ENCODE results near the gene MCC.
"Not testable (repeated sequence)": the region's sequence is repeated elsewhere in the genome, so short reads cannot be mapped to it uniquely, and the experiment has no call there.

The MCC gene

DNA sequence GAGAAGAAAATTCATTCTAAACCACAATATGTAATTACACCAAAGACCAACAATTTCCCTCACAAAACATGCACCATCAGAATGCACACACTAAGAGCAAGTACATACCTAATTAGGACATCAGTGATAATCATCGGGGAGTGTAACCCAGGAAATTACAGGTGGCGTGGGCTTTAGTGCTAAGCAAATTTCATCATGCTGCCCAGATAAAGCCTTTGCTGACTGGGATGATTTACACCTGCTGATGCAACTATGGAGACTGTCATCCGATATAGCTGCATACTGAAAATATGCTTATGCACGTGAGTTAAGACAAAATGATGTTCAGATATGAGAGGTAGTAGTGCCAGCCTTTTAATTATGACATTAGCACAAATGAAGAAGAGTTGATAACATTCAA, 388.4 kb downstream of the MCC start:
- DNase-seq = no peak

DNA sequence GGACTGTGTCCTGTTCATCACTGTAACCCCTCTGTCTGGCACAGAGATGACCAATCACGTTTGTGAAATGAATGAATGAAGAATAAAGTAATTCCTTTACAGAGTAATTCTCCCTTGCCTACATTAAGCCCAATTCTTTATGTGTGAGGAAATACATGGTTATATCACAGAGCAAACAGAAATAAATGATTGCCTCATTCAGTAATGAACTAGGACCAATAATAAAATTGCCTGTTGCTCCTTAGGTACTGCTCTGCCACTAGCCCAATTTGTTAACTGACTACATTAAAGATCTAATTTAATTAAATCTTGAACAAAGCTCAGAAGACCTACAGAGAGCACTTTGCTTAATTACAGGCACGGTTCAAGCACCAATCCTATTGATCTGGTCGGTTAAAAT, 389.9 kb downstream of the MCC start:
- no peak for DNase-seq

DNA sequence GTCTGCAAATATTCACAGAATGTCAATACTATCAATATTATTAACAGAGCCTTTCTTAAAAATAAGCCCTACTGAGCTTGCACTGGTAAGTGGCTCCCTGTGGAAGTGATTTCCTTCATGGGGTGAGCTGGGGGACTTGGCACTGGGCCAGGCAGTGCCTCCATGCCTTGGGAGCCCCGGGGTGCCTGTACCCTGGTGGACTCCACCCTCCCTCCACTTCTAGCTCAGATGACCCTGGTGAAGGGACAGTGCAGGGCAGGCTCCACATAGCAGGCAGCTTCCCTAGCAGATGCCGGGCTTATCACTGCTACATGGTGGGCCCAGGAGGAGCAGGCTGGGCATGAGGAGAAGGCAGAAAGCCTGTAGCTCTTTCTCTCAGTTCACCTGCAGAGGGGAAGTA, 392.4 kb downstream of the MCC start:
- no peak for DNase-seq

DNA sequence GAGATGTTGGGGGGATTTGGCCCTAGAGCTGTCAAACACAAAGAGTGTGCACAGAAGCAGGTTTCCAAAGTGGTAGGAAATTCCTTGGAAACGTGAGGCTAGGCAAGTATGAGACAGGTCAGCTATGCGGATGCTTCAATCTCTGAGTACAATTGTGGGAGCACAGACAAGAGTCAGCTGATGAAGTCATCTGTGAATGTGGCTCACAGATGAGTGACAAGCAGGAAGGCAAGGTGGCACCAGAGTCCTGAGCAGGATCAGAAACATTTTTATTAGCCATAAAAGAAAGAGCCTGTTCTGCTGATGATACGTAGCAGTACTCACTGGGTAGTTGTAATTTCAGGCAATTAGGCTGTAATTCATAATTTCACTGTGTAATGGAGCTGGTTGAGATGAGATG, 394.7 kb downstream of the MCC start:
- no peak for DNase-seq

DNA sequence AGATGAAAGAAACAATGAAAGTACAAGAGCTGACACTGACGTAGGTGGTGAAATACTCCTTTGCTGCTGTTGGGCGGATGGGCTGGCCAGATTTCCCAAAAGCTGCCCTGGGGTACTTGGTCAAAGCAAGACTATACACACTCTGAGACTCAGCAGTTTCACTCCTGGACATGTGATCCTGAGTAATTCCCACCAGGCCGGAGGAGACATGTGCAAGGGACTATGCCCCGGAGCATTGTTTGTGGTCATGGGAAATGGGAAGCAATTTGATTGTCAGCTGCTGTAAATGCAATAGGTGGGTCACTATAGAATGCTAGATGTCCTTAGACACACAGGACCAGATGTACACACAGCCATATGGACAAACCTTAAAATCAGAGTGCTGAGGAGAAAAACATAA, 395.6 kb downstream of the MCC start:
- no peak for DNase-seq

DNA sequence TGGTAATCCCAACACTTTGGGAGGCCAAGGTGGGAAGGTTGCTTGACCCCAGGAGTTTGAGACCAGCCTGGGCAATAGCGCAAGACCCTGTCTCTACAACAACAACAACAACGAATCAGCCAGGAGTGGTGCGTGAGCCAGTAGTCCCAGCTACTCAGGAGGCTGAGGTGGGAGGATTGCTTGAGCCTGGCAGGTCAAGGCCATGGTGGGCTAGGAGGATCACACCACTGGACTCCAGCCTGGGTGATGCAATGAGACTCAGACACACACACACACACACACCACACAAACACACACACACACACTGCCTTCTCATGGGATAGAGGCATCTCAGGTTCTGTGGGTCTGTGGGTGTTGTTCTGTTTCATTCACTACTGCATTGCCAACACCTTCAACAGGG, 396.6 kb downstream of the MCC start:
- no peak for DNase-seq

DNA sequence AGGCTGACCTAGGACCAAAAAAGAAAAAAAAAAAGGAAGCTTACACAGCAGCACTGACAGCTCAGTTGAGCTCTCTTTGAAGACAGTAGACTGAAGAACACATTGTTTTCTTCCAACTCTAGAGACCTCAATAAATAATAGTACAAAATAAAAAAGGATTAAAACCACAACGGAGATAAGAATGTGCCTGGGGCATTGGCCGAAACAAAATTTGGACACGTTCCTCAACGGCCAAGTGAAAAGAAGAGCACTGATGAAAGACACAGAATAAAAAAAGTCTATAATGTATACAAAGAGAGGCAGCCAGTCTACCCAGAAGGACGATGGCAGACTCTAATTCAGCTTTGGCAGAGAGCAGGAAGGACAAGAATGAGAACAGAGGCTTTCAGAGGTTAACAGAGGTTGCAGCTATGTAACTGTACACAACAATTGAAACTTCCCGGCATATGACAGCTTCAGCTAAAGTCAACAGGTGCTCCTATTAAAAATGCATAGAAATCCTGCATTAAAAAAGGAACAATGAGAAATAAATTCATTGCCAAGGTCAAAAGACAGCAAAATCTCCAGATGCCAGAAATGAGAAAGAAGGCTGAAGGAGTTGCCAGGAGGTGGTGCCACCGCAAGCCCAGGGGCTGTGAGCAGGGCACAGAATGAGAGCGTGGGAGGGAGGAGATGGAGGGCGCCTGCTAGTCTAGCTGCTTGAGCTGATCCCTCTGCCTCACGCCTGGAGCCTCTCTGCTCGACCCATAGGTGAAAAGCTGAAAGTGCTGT, 397.7 kb downstream of the MCC start:
- no peak for DNase-seq

DNA sequence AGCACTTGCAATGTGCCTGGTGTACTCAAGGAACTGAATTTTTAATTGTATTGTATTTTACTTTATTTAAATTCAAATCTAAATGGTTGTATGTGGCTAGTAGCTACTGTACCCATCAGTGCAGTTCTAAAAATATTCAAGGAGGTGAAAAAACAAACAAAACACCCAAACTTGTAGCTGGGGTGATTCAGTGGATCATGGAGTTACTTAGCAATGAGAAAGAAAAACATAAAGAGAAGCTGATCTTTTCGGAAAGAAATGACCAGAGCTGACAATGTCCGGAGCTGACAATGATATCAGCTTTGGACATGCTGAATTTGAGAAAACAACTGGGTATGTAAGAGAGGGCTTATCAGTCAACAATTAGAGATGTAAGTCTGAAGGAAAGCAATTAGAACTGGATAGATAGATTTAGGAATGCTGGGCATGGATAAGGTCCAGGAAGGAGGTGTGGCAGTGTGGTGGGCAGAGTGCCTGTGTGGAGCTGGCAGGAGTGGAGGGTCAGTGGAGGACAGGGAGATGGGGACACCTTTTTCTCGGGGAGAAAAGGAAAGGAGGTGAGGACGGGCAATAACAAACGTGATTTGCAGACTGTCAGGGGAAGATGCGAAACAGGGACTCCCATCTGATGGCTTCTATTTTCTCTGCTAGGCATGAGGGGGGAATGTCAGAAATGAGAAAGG, 398.5 kb downstream of the MCC start:
- no peak for DNase-seq

DNA sequence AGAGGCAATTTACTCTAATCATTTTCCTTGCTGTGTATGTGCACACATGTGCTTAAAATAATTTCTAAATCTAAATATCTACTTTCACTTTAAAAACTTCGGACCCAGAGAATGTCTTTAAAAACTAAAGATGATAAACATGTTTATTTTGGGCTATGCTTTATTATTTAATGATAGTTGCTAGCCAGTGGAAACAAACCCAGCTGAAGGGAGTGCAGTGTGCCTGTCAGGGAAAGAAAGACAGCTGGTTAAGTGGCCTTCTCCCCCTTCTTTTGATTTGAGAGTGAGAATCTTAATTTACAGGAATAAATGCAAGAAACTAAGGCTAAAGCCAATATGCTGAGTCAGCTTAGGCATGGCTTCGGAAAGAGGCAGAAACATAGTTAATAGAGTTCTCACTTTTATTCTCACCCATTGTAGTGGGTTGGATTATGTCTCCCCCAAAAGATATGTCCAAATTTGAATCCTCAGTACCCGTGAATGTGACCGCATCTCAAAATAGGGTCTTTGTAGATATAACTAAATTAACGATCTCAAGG, 400.2 kb downstream of the MCC start:
- DNase-seq = no peak

DNA sequence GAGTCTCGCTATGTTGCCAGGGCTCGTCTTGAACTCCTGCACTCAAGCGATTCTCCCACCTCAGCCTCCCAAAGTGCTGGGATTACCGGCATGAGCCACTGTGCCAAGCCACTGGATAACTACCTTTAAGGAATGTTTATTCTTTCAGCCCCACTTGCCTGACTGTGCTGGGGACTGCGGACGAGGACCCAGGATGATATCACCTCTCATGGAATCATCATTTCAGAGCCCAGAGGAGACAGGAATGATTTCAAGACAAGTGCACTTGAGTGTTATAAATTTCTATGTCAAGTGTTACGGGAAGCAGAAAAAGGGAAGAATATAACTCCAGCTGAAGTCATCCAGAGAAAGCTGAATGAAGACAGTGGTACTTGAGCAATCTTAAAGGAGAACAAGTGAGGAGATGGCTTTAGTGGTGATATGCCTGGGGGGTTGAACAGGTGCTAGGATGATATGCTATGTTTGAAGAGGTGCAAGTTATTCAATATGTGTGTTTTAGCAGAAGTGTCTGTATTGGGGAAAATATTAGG, 402.3 kb downstream of the MCC start:
- DNase-seq = no peak

DNA sequence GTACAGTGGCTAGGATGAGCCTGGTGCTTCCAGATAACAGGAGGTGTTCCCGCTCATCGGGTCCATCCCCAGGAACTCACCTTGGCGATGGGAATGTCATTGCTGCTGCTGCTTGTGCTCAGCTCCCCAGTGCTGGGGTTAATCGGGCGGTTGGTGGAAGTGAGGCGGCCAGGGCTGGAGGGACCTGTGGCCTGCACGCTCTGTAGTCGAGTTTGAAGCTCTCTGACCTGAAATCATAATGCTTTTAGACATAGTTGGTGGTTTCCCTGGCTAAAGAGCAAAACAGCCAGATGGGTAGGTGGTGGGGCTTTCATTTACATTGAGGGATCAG, 403.2 kb downstream of the MCC start:
- DNase-seq = no peak

DNA sequence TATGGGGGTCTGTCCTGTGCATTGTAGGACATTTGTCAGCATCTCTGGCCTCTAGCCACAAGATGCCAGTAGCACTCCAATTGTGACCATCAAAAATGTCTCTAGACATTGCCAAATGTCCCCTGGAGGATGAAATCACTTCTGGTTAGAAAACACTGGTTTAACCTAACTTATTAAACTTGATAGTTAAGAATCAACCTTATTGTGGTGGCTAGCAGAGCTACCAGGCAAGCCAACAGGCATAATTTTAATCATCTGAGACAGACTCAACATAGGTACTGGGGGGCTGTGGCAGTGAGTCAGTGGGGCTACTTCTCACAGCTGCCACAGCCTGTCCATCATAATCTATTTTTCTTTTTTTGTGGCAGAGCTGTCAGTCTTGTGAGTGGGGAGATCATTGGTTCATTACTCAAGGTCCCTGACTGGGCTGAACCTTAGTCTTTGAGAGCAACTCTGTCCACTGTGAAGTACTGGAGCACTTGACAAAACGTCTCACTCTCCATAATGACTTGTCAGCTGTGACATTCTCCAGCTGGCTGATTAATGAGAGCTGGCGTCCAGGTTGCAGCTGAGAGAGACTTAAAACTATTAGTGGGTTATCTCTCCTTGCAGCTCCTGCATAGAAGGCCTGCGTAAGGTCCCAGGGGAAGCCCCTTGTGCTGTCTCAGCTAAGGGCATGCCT, 403.7 kb downstream of the MCC start:
- no peak for DNase-seq

DNA sequence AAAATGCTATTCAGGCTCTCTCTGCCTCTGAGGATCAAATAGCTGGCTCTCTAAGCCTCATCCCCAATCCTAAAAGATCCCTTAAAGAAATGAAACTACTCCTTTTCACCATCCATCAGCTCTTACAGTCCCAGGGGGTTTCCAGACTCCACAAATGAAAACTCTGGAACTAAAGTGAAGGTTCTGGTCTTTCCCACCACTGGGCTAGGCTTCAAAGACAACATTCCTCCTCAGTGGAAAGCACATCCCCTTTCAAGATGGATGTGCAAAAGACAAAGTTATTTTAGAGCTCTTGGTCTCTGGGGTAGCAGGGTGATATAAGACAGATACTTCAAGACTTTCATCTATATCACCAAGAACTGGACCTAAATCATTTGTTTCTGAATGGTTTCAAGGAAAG, 404.8 kb downstream of the MCC start:
- no peak for DNase-seq

DNA sequence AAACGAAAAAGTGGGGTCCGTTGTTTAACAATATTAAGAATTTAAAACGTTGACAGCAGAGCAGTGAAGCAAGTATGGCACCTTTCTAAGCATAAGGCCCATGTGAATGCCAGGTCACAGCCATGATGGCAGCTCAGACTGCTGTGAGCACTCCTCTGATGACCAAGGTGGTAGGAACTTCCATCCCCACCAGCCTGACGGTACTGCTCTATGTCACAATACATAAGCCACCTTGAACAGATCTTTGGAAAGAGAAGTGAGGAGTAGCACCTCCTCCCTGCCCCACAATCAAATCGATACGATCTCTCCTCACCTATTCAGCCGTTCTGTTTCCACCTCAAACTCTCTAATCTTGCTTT, 405.7 kb downstream of the MCC start:
- no peak for DNase-seq

DNA sequence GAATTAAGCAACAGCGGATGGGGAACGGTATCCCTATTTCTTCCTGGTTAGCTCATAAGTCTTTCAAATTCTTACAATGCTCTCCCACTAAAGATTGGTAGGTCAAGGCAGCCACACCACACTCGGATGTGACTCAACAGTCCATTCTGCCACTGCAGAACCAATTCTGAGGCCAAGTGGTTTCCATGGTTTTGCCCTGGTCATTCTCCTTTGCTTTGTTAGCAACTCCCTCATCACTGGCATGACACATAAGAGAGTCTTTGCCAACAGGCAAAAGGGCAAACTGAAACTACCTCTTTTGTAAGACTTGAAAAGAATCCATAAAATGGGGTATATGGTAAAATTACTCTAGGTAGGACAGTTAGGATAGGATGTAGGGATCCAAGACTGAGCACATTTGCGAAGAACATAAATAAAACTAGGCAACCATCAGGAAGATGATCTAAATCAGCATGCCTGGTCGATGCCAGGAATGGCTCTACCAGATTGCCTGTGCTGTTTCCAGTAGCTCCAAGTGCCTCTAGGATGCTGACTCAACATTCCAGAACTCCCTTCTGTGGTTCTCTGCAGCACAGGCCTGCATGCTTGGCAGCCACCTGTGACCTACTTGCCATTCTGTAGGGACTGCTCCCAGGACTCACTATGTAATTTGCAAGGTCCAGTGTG, 406.2 kb downstream of the MCC start:
- no peak for DNase-seq

DNA sequence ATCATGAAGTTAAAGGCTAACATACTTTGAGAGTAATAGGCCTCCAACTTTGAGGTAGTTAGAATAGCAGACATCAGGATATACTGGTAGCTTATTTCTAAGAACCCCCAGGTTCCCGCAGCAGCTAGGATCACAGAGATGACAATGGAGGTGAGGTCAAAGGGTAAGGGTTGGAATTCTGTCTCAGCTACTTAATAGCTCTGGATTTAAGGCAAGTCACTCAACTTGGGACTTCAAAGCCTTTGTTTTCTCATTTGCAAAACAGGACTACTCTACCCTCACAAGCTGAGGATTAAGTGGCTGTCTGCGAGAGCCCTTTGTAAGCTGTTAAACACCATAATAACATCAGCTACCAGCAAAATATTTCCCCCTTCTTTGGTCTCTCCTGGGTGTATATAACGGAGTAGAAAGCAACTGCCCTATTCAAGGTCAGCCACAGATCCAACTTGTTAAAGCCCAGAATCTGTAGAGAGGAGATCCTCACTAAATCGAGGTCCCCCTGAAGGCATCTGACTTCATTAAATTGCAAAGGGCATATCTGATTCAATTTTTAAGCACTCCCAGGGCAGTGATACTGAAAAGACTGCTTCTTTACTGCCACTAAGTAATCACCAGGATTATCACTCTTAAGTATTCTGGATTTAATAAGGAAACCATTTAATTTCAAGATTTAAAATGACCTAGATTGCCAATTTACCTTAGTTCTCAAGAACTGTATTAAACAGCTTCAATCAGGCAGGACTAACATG, 407.0 kb downstream of the MCC start:
- DNase-seq = no peak

DNA sequence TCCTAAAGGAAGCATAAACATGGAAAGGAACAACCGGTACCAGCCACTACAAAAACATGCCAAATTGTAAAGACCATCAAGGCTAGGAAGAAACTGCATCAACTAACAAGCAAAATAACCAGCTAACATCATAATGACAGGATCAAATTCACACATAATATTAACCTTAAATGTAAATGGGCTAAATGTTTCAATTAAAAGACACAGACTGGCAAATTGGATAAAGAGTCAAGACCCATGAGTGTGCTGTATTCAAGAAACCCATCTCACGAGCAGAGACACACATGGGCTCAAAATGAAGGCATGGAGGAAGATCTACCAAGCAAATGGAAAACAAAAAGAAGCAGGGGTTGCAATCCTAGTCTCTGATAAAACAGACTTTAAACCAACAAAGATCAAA, 411.6 kb downstream of the MCC start:
- DNase-seq = not testable (repeated sequence)

DNA sequence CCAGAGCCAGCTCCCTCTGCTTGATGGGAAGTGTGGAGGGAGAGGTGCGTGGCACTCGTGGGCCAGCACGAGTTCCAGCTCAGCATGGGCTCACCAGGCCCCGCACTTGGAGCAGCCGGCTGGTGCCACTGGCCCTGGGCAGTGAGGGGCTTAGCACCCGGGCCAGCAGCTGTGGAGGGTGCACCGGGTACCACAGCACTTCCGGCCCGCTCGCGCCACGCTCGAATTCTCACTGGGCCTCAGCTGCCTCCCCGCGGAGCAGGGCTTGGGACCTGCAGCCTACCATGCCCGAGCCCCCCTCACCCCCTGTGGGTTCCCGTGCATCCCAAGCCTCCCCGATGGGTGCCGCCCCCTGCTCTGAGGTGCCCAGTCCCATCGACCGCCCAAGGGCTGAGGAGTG, 413.2 kb downstream of the MCC start:
- DNase-seq = no peak

DNA sequence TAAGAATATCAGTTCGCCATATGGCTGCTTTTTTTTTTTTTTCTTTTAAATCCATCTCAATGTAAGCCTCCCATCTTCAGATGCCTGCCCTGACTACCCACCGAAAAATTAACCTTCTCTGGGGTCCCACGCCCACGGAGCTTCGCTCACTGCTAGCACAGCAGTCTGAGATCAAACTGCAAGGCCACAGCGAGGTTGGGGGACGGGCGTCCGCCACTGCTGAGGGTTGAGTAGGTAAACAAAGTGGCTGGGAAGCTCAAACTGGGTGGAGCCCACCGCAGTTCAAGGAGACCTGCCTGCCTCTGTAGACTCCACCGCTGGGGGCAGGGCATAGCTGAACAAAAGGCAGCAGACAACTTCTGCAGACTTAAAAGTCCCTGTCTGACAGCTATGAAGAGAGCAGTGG, 414.6 kb downstream of the MCC start:
- DNase-seq = not testable (repeated sequence)

DNA sequence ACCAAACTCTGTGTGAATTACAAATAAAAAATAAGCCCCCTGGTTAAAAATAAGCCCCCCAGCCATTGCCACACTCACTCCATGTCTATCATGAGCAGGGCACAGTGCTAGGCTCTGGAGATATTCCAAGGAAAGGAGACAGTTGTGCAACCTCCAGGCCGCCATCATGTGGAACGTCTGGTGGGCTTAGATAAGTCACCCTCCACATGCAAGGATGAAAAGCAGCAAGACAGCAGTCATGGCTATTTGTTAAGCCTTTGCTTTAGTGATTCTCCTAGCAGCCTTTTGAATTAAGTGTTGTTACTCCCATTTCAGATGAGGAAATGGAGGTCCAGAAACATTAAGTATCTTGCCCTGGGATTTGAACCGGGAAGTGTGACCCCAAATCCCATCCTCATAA, 416.9 kb downstream of the MCC start:
- no peak for DNase-seq

DNA sequence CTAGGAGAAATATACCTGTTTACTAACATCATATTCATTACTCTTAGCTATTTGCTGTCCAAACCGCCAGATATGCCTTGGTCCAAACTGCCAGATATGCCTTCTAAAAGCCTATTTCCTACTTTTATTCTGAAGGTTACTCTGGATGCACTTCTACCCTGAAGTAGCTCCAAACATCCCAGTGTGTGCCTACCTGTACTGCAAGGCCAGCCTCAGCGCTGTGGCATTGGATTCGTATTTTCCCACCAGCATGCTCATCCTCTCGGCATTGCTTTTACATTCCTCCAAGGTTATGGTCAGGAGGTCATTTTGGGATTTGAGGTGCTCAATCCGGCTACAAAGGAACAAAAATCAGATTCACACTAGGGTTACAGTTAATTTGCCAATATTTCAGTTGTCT, 417.4 kb downstream of the MCC start:
- DNase-seq = no peak

DNA sequence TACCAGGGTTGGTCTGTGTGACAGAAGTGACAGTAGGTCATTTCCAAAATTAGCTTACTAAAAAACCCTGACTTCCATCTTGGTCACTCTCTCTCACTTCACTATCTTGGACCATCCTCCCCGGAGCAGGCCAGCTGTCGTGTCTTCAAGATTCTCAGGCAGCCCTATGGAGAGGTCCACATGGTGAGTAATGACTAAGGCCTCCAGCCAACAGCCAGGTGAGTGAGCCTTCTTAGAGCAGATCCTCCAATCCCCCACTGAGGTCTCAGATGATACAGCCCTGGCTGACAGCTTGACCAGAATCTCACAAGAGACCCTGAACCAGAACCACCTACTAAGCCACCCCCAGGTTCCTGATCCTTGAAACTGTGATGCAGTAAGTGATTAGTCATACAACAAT, 419.7 kb downstream of the MCC start:
- DNase-seq = no peak
